Ishikawa (cell line): Measurements from ENCODE around the gene ZRANB1.

ENCODE experiments used
- CEBPB ChIP-seq: IDR thresholded peaks from 2 replicates; pipeline ENCODE4 v1.6.1; 2012
- MAX ChIP-seq: IDR thresholded peaks from 2 replicates; pipeline ENCODE4 v1.6.1; 2012

GRCh38 chr10:124997771-124998623, 56.1 kb downstream of the ZRANB1 start:
- TF ChIP-seq CEBPB (no peak), MAX (no peak)
